GM18907 (cell line): Measurements from ENCODE around the gene LDB2.
"Not testable (repeated sequence)": the region's sequence is repeated elsewhere in the genome, so short reads cannot be mapped to it uniquely, and the experiment has no call there.

Source experiments
- ATAC-seq: cut with Tn5 transposase; IDR thresholded peaks from one replicate; pipeline ENCODE4 v1.9.1; 2021; ENCODE audit warnings: mild to moderate bottlenecking, moderate library complexity; ENCODE audit not compliant: unreplicated experiment

Gene LDB2

GRCh38 chr4:16660656-16661055 lies 237.8 kb downstream of the LDB2 start:
- no peak for ATAC-seq

- ATAC-seq: no peak
Measured at GRCh38 chr4:16659694-16660093, 238.8 kb downstream of the LDB2 start.

- ATAC-seq: no peak
Measured at GRCh38 chr4:16659079-16659478, 239.4 kb downstream of the LDB2 start.

GRCh38 chr4:16658183-16658582 lies 240.3 kb downstream of the LDB2 start:
- no peak for ATAC-seq

GRCh38 chr4:16655111-16655510 lies 243.3 kb downstream of the LDB2 start:
- ATAC-seq: no peak

- no peak for ATAC-seq
Measured at GRCh38 chr4:16652732-16653305, 245.6 kb downstream of the LDB2 start.

- no peak for ATAC-seq
Measured at GRCh38 chr4:16646459-16646858, 252.0 kb downstream of the LDB2 start.

- ATAC-seq: no peak
Measured at GRCh38 chr4:16643893-16644292, 254.6 kb downstream of the LDB2 start.

- ATAC-seq: no peak
Measured at GRCh38 chr4:16642897-16643296, 255.5 kb downstream of the LDB2 start.

- ATAC-seq: no peak
Measured at GRCh38 chr4:16641971-16642370, 256.5 kb downstream of the LDB2 start.

GRCh38 chr4:16636912-16637630 lies 261.4 kb downstream of the LDB2 start:
- no peak for ATAC-seq

GRCh38 chr4:16636304-16636703 lies 262.1 kb downstream of the LDB2 start:
- ATAC-seq: no peak

GRCh38 chr4:16629274-16629673 lies 269.2 kb downstream of the LDB2 start:
- ATAC-seq: not testable (repeated sequence)

GRCh38 chr4:16628835-16629234 lies 269.6 kb downstream of the LDB2 start:
- not testable (repeated sequence) for ATAC-seq

- ATAC-seq: no peak
Measured at GRCh38 chr4:16627999-16628398, 270.4 kb downstream of the LDB2 start.

GRCh38 chr4:16626945-16627344 lies 271.5 kb downstream of the LDB2 start:
- no peak for ATAC-seq

GRCh38 chr4:16622826-16623225 lies 275.6 kb downstream of the LDB2 start:
- no peak for ATAC-seq

- ATAC-seq: no peak
Measured at GRCh38 chr4:16617435-16617834, 281.0 kb downstream of the LDB2 start.

- ATAC-seq: no peak
Measured at GRCh38 chr4:16617011-16617410, 281.4 kb downstream of the LDB2 start.

GRCh38 chr4:16609170-16609758 lies 289.2 kb downstream of the LDB2 start:
- ATAC-seq: no peak

GRCh38 chr4:16608611-16609125 lies 289.8 kb downstream of the LDB2 start:
- no peak for ATAC-seq

GRCh38 chr4:16608123-16608522 lies 290.3 kb downstream of the LDB2 start:
- no peak for ATAC-seq
